IPS DF 19.7 (cell line): ENCODE measurements around the gene GRAMD4.

Source experiments
- DNase-seq: peaks from one replicate; pipeline ENCODE4 v3.0.0-alpha.2; 2013; ENCODE audit warnings: low read depth, low spot score

The GRAMD4 gene, protein sequence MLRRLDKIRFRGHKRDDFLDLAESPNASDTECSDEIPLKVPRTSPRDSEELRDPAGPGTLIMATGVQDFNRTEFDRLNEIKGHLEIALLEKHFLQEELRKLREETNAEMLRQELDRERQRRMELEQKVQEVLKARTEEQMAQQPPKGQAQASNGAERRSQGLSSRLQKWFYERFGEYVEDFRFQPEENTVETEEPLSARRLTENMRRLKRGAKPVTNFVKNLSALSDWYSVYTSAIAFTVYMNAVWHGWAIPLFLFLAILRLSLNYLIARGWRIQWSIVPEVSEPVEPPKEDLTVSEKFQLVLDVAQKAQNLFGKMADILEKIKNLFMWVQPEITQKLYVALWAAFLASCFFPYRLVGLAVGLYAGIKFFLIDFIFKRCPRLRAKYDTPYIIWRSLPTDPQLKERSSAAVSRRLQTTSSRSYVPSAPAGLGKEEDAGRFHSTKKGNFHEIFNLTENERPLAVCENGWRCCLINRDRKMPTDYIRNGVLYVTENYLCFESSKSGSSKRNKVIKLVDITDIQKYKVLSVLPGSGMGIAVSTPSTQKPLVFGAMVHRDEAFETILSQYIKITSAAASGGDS

DNA sequence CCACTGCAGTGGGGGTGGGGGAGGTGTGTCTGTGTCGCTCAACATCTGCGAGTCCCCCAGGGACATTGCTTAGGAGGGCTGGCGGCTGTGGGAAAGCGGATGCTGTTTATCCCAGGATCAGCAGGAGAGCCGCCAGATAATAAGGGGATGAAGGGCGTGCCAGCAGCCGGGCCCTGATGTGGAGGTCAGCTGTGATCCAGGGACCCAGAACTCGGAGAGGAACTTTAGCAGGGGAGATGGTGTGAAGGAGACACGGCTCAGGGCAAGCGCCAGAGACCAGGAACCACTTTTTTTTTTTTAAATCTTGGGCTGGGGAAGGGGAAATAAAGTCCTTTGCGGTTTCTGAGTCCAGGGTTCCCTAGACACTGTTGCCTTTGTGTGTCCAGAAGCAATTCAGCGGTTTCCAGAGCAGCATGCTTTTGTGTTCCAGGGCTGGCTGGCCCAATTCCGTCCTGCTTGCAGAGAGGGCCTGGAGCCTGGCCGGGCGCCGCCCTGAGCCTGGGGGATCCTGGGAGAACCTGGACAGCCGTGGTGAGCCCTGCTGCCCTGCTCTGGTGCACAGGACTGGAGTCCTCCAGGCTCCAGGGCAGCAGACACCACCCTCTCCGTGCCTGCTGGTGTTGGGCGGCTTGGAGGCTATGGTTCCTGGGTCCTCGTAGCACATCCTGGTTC lies at the start of gene GRAMD4:
TSS of gene GRAMD4 (plus strand) at position 557 of the 672 bp plus-strand sequence. CDS start 6,414 bp downstream, outside the sequence.
- no peak for DNase-seq

DNA sequence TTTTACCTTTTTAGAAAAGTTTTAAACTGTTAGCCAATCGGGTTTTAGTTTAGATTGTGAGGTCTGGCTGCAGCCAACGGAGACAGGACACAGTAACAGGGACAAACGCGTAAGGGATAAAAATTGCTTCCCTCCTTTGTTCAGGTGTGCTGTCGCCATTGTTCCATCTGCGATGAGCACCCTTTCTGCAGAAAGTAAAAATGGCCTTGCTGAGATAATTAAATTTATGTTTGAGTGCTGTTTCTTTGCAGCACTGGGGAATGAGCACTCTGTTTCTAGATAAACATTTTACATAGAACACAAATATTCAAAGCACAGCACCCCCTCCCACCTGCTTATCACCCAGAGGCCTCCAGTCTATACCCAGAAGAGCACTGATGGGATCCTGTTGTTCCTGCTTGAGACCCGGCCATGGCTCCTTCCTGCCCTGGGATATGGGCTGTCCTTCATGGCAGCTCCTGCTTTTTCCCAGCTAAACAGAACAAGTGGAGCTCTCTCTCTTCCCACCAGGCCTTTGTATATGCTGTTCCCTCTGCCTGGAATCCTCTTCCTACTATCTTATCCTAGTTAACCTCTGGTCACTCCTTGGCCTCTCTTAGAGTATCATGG lies 48.4 kb upstream of the GRAMD4 start:
- DNase-seq, result no peak

DNA sequence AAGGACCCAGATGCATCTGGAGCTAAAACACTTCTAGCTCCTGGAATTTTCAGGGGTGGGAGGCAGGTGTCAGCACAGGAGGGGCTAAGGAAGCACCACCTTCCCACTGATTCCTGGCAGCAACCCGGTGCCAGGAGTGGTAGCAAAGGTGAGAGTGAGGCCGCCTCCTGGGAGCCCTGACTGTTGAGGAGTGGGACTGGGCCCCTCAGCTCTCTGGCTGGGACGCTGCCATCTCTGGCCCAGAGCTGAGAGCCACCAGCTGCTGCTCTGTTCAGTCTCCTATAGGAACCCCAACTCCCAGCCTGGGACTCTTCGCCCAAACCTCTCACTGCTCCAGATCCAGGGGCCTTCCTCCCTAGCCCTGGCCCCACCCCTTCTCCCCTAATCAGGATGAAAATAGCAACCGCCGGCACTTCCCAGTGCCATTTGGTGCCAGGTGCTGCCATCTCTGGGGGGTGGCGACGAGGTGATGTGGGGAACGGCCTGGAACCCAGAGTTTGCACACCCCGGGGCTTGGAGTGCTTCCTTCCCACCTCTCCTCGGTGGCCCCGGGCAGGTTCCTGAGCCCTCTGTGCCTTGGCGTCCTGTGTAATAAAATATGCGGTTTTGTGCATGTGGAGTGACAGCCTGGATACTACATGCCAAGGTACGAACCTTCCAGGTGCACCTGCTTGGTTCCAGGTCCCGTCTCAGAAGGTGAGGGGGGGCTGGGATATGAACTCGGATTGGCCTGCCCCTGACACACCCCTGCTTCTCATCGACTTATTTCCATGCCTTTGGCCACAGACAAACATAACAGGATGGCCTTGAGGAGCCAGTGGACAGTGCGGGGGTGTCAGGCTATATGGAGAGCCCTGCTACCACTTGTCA lies 47.0 kb upstream of the GRAMD4 start:
- DNase-seq, result no peak

DNA sequence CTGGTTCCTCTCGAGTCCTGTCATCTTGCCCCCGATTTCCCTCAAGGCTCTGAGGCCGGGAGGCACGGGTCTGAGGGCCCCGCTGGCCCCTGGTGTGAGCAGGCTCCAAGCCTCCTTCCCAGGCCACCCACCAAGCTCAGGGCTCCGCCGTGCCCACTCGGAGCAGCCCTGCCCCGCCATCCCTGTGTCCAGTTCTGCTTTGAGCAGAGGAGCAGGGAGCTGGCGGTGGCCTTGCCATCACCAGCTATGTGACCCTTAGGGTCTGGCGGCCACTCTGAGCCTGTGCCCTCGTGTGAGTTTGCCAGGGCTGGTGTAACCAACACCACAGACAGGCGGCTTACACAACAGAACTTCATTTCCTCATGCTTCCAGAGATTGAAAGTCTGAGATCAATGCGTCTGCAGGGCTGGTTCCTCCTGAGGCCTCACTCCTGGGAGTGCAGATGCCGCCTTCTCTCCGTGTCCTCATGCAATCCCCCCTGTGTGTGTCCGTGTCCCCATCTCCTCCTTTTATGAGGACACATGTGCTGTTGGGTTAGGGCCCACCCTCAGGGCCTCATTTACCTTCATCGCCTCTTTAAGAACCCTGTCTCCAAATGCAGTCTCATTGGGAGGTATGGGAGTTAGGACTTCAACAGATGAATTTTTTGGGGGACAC lies 46.3 kb upstream of the GRAMD4 start:
- DNase-seq, result no peak

DNA sequence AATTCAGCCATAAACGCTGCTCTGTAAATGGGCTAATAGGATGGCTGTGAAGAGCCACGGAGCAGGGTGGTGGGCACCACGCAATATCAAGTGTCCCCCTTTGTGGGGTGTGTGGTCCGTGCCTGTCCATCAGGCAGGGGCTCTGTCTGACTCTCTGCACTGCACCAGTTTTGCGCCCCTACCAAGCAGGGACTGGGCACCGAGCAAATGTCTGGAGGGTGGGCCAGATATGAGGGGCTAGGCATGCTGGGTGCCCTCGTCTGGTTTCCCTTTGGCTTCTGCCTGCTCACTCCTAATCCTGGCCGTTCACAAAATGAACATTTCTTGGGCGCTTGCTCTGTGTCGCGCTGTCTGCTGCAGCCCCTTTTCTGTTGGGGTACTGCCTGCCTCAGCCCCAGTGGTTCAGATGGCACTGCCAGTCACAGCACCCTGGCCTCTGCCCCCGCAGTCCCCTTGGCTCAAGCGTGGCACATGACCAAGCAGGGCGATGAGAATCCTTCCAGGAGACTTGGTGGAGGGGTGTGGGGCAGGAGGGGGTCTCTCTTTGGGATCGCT lies 45.7 kb upstream of the GRAMD4 start:
- DNase-seq, result no peak

DNA sequence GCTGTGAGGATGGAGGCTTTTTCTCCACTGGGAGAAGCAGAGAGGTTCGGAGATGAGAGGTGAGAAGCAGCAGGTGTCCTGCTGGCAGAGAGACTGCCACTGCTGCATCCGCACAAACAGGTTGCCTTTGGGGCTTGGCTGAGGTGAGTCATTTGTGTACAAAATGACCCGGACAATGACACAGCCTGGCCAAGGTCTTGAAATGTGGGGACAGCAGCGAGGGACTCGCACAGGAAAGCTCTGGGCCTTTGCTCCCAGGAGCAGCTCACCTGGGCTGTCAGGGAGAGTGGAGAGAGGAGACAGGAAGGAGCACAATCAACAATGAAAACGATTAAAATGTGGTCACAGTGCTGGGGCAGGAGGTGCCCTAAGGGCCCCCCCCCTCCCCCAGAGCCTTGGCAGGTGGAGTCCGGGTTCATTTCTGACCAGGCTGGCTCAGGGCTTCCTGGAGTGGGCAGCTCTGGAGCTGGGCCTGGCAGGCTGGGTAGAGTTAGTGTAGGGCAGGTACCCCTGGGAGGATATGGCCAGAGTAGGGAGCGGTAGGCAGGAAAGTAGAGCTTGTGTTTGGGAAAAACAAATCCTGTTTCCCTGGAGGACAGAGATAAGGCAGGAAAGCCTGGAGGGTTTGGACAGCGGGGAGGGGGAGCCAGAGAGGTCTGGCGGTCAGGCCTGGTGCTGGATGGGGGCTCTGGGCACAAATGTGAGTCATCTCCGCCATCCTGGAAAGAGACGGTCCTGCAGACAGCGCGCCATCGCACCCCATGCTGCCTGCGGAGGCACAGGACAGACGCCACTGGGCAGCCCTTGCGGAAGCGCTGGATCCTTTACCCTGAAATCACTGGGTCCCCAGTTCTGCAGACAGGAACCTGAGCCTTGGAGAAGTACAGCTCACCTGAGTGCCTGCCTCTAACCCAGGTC lies 44.9 kb upstream of the GRAMD4 start:
- DNase-seq, result no peak

DNA sequence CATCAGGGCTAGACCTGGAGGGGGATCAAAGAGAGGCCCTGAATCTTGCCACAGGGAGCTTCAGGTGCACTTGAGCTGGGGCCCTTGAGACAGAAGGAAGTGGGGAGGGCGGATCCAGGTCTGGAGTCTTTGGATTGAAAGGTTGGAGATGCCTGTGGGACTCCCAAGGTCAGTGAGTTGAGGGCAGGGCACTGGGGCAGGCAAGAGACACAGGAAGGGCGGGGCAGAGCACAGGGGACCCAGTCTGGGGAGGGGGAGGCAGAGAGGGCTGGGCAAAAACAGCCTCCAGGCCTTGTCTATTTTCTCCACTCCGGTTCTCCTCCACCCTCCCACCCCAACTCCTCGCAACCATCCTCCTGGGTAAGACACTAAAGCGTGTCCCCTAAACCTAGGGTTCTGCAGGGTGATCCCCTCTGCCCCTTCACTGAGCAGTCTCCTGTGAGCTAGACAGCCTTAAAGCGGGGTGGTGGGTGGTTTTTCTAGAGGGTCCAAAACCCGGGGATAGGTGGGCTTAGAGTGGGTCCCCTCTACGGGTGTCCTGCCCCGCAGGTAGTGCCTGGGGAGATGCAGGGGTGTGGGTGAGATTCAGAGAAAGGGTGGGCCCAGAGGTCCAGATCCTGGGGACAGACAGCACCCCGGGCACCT lies 44.2 kb upstream of the GRAMD4 start:
- DNase-seq, result no peak

DNA sequence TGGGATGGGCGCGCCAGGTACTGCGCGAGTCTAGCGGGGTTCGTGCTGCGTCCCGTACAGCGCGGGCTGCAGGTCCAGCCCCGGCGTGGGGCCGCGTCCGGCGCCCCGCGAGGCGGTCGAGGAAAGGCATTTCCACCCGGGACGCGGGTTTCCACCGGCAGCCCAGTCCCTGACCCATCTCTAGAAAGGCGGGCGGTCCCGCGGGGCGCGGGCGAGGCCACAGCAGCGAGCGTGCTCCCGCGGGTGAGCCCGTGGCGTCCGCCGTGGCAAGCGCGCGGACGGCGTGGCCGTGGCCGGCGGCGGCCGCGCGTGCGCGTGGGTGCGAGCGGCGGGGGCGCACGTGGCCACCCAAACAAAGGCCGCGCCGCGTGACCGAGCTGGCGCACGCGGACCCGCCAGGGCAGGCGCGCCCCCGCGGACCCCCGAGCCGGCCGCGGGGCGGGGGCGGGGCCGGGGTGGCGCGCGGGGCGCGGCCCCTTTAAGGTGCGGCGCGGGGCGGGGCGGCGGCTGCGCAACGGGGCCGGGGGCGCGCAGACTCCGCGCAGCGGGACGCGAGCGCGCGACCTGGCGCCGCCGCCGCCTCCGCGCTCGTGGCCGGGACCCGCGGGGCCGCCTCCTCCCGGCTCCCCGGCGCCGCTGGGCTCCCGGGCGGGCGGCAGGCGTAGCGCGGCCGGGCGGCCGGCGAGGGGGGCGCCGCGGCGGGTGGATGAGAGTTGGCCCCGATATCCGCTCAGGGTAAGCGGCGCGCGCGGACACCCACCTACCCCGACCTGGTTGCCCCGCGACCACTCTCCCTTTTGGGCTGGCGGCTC lies 43.4 kb upstream of the GRAMD4 start:
- DNase-seq, result no peak

DNA sequence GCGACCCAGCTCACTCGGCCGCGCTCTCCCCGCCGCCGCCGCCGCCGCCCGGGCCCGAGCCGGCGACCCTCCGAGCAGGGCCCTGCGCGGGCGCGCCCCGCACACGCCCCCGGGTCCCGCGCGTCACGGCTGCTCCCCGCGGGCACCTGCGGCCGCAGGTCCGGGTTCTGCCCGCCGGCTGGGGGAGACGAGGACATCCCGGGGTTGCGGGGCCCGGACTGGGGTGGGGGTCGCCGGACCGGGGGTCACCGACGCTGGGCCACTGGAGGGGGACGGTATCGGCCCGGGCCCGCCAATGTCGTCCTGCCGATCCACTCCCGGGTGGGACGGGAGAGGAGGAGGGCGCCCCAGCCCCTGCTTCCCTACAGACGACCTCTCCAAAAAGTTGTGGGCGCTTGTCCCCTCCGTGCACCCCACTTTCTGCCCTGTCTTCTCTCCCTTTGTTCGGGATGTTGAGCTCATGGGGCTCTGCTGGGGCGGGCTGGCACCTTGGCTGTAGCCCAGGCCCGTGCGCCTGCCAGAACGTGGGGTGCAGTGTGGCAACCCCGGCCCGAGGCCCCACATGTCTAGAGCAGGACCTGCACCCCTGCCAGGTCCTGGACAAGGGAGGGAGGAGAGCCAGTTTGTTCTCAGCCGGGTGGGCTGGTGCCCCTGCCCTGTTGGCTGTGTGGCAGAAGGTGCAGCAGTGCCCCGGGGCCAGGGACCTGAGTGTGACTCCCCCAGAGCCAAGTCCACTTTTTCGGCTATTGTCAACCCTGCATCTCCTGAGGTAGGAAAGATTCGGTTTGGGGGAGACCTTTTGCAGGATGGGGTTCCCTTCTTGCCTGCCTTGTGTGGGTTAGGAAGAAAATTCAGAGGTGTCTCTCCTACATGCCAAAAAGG lies 42.6 kb upstream of the GRAMD4 start:
- DNase-seq, result no peak

DNA sequence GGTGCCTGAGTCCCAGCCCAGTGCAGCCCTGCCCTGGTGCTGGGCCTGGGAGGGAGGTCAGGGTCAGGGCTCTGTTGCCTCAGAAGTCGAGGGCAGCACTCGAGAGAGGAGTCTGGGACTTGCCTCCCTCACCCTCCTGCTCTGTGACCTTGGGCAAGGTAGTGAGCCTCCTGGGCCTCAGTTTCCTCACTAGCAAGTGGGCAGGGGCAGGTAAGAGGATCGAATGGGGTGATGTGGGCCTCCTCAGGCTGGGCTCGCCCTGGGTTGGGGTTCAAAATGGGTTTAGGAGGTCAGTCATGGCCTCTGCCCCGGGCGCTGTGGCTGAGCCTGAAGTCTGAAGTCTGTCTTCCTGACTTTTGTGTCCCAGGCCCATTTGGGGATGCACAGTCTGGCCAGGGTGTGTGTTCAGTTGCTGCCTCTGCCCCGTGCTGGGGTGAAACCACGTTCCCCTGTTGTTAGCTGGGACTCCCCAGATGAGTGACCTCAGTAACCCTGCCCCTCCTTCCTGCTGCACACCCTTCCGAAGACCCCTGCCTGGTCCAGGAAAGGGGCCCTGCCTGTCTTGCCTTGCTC lies 41.8 kb upstream of the GRAMD4 start:
- no peak for DNase-seq

DNA sequence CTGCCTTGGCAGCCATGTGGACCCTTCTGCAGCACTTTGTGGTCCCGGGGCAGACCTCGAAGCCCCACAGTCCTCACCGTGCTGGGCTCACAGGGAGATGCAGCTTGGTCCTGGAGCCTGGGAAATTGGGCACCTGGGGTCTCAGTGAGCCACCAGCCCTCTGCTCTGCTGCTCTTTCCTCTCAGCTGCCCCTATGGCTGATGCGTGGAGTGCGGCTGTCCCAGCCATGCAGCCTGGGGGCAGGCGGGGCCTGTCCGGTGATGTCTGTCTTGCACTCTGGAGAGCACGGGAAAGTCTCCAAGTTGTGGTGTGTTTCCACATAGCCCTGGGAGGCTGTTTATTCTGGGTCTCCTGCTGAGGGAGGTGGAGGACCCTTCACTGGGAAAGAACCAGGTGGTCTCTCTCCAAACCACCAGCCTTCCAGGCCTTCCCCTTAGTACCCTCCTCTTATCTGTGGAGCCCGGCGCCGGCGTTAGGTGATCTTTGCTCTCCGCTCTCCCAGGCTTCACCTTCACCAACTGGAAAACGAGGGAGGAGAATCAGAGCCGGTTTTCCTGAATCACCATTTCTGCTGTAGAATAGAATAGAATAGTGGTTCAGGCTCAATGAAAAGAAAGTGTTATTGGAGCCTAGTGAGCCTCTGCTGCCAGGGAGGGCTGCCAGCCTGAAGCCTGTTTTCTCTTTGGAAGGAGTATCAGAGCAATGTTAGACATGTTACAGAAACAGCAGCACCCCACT lies 41.2 kb upstream of the GRAMD4 start:
- no peak for DNase-seq

DNA sequence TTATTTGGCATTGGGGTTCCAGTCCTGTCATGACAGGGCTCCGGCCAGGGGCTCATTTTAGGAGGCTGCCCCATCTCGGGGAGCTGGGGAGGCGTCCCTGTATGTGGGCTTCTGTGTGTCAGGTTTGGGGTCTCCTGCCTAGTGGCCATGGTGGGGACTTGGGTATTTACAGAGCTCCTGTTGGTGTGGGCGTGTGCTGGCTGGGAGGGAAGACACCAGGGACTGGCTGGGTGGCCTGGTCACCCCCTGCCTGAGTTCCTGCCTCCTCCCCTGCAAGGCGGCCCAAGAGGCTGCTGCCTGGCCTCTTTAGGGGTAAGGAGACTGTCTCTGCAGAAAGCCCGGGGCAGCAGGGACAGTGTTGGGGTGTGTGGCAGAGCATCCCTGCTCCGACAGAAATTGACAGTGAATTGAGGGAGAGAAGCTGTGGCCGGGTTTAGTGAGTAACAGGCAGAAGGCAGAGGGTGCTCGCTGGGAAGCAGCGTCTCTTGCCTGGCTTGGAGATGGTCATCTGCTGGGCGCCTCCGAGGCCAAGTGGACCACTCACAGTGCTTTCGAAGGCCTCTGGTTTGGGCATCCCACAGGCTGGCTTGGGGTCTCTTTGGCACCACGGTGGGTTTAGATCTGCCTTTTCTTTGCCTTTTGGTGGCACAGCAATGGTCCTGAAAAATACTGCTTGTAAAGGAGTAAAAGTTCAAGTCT lies 40.3 kb upstream of the GRAMD4 start:
- no peak for DNase-seq

DNA sequence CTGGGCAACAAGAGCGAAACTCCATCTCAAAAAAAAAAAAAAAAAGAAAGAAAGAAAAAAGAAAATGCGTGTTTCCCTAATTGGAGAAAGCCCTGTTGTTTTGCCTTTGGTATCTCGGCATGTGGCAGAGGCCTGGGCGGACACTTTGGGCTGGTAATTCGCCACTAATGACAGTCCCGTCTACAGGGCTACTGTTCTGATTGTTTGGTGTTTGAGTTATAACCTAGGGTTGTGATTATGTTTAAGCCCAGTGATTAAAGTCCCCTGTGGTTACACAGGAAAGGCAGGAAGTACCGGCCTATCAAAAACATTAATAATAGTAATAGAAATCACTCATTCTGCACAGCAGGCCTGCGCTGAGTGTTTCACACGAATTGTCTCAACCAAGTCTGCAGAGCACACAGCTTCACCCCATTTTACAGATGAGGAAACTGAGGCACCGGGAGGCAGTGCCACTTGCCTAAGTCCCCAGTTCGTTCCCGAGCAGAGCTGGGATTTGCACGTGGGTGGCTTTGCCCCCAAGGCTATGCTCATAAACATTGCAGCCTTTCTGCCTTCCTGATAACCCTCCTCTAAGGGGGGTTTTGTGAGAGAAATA lies 39.1 kb upstream of the GRAMD4 start:
- no peak for DNase-seq

DNA sequence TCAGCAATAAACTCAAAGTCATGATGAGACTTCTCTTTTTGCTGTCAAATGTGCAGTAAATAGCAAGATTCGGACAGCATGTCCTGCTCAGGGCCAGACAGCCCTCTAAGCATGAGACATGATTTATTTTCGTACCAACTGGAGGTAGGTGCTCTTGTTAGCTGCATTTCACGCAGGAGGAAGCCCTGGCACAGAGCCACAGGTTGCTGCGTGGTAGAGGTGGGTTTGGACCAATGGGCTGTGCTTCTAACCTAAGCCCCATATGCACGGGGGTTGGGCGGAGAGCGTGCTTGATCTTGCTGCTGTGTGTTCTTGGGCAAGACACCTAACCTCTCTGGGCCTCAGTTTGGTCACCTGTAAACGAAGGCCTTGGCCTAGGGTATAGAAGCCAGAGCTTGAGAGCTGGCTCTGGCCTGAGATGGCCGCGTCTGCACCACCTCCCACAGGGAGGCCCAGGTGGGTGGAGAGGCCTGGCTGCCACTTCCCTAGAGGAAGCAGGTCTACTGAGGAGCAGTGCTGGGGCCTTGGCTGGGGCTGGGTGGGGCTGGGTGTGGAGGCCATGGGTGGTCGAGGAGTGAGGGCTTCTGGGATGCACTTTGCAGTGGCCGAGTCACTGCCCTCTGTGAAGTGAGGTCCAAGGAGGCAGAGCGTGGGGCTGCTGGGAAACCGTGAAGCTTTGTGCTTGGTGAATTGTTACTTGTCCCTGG lies 38.5 kb upstream of the GRAMD4 start:
- no peak for DNase-seq
